ENCODE results near the gene SNRPD2. TPM values are rescaled to one million over a fixed set of nuclear protein-coding genes. Genes with fewer than 3 reads are reported as not detected.
A peak's percentile ranks its signal among the peaks of the same experiment; 100 is the strongest.

Gene SNRPD2
- total RNA-seq = 100 to 1,000 TPM; 158 to 201 TPM

DNA sequence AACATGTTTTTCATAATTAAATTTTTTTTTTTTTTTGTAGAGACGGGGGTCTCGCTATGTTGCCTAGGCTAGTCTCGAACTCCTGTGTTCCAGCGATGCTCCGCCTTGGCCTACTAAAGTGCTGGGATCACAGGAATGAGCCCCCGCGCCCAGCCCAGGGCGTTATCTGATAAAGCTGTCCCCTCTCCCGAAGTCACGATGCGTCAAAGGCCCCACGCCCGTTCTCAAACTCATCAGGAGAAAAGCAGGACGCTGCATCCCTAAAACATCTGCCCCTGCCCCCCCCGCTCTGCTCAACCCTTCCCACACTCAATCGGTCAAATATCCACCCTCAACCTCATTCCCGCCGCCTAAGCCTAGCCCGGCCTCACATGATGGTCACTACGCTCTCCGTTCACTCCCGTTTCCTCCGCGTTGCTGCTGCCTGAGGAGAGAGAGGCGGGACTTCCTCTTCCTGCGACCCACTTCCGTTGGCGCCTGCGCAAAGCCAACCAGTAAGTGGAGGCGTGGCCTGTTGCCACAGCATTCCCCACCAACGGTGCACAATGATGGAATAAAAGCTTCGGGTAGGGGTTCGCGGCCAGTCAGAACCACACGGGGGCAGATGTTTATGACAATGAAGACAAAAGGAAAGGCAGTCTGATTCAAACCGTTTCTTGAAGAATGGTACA, at the start of gene SNRPD2:
Gene SNRPD2 (minus strand): TSS at position 438 of the 671 bp plus-strand sequence. CDS start 65 bp downstream, at position 373.
- H3K4me3 ChIP-seq = peak within 1 kb of the TSS; percentile 81 to 85
- peak; percentile 94 for DNase-seq (ENCODE audit: low spot score)
- peaks cover 0 to 19% of the 10 kb centered on the region in 2 donors for H3K4me1 ChIP-seq
- H3K9me3 ChIP-seq = no peaks in the 10 kb centered on the region
- H3K27me3 ChIP-seq = no peaks in the 10 kb centered on the region
- peaks cover 28% of the 10 kb centered on the region for H3K36me3 ChIP-seq
- TF ChIP-seq, protein P1, sequence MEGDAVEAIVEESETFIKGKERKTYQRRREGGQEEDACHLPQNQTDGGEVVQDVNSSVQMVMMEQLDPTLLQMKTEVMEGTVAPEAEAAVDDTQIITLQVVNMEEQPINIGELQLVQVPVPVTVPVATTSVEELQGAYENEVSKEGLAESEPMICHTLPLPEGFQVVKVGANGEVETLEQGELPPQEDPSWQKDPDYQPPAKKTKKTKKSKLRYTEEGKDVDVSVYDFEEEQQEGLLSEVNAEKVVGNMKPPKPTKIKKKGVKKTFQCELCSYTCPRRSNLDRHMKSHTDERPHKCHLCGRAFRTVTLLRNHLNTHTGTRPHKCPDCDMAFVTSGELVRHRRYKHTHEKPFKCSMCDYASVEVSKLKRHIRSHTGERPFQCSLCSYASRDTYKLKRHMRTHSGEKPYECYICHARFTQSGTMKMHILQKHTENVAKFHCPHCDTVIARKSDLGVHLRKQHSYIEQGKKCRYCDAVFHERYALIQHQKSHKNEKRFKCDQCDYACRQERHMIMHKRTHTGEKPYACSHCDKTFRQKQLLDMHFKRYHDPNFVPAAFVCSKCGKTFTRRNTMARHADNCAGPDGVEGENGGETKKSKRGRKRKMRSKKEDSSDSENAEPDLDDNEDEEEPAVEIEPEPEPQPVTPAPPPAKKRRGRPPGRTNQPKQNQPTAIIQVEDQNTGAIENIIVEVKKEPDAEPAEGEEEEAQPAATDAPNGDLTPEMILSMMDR (IDR thresholded peaks at IDR 0.05) = no peak
- peak within 1 kb of the TSS; percentile 86 to 92 for H3K27ac ChIP-seq

DNA sequence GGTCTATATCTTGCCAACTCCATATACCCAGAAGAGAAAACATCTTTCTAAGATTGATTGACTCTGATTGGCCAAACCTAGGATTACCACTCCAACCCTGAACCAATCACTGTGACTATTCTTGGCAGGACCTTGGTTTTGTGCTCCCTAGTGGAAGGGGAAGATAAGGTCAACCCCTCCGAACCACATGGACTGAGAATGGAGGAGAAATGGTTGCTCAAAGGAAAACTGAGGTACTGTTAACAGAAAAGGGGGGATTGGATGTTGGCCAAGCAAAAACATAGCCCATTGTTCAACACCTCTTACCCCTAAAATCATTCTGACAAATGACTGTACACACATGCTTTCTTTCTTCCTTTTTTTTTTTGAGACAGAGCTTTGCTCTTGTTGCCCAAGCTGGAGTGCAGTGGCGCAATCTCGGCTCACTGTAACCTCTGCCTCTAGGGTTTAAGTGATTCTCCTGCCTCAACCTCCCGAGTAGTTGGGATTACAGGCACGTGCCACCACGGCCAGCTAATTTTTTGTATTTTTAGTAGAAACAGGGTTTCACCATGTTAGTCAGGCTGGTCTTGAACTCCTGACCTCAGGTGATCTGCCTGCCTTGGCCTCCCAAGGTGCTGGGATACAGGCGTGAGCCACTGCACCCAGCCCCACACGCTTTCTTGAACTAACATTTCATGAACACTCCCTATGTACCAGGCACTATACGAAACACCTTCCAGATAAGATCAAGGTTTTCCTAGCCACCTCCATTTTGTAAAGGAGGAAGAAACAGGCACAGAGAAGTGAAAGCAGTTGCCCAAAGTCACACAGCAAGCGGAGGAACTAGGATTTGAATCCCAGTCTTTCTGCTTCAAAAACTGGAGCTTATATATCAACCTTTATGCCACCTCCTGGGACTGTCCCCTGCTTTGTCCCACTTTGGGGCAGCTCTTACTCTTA, 48.0 kb upstream of the SNRPD2 start:
- Histone ChIP-seq H3K36me3 (no peaks in the 10 kb centered on the region), H3K27ac (no peak overlapping the region), H3K4me3 (no peak overlapping the region), H3K9me3 (no peaks in the 10 kb centered on the region), H3K27me3 (no peaks in the 10 kb centered on the region), H3K4me1 (no peaks in the 10 kb centered on the region)
- DNase-seq (ENCODE audit: low spot score) = no peak
- TF ChIP-seq, protein P1 (IDR thresholded peaks at IDR 0.05) = no peak

- Histone ChIP-seq H3K9me3 (no peaks in the 10 kb centered on the region), H3K4me3 (no peak within 1 kb of the TSS), H3K36me3 (no peaks in the 10 kb centered on the region), H3K4me1 (peaks cover 0 to 13% of the 10 kb centered on the region in 2 donors), H3K27me3 (no peaks in the 10 kb centered on the region), H3K27ac (no peak within 1 kb of the TSS)
- DNase-seq (ENCODE audit: low spot score) = no peak
- TF ChIP-seq, protein P1 (IDR thresholded peaks at IDR 0.05) = no peak
Observed at GRCh38 chr19:45733160-45733810, 41.5 kb upstream of the SNRPD2 start, which contains the start of gene MEIOSIN. Gene MEIOSIN, plus strand, starts transcription at chr19:45733439. Its CDS starts 1,938 bp downstream, at chr19:45735377.

DNA sequence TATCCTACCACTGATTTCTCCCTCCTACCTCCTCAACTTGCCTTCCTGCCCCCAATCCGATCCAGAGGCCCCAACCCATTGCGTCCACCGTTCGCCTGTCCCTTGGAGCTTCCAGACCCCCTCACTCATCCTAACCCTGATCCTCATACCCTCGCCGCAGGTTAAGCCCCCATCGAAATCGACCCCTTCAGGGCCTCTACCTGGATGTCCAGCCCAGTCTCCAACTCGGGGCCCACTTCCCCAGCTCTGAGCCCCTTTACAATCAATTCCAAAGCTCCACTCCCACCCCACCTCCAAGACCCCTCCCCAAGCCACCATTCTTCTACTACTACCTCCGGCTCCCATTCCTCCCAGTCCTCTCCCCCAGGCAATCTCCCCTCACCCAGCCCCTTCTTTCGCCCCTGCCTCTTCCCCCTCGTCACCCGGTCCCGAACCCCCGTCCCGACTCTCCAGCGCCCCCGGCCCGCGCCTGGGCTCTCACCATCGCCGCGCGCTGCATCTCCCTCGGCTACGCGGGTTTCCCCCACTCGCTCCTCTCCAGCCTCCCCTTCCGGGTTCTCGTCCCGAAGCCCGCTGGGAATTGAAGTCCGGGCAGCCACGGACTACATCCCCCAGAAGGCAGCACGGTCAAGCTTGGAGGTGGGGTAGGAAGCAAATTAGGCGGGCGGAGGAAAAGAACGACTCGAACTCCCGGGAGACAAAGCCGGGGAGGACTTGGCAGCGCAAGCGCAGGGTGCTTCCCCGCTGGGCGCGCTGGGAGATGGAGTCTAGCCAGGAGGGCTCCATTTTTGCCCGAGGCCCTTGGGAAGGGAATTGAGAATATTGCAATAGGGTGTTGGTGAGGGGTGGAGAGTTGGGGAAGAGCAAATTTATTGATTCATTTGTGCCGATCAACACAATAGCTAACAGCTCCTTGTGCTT, 38.9 kb upstream of the SNRPD2 start, which contains the start of gene FBXO46:
Gene FBXO46 (minus strand): TSS at position 529 of the 921 bp plus-strand sequence. CDS start 17,401 bp downstream, outside the sequence.
- Histone ChIP-seq H3K4me3 (peak within 1 kb of the TSS; percentile 71 to 97), H3K4me1 (peaks cover 0 to 13% of the 10 kb centered on the region in 2 donors), H3K27me3 (no peaks in the 10 kb centered on the region), H3K36me3 (no peaks in the 10 kb centered on the region), H3K9me3 (no peaks in the 10 kb centered on the region), H3K27ac (peak within 1 kb of the TSS; percentile 64 to 85)
- peak; percentile 97 for DNase-seq (ENCODE audit: low spot score)
- TF ChIP-seq, protein P1 (IDR thresholded peaks at IDR 0.05) = peak in 1 of 2 donors; percentile 13

All from right atrium auricular region (tissue), 2 donors.